GM21360 (cell line): ENCODE results near the gene NOXA1.

ENCODE experiments used
- ATAC-seq: cut with Tn5 transposase; IDR thresholded peaks from one replicate; pipeline ENCODE4 v1.9.1; 2021; ENCODE audit warnings: mild to moderate bottlenecking, moderate library complexity; ENCODE audit not compliant: unreplicated experiment

The NOXA1 gene

GRCh38 chr9:137452761-137453642 lies 29.8 kb downstream of the NOXA1 start:
- no peak for ATAC-seq

DNA sequence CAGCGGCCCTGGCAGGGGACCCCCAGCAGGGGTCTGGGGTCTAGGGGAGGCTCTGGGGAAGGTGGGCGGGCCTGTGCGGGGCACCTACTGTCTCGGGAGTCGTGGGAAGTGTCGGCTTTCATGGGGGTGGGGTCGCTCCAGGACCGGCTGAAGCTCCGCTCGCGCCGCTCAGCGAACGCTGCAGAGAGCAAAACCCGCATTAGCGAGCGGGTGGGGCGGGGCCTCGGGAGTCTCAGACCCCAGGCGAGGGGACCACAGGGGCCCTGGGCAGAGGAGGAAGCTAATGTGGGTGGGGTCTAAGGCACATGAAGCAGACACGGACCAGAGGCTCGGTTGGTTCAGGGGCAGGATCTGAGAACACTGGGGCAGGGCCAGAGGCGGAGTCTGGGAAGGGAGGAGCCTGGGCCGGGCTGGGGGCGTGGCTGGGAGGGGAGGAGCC lies 30.5 kb downstream of the NOXA1 start:
- ATAC-seq, result no peak

- no peak for ATAC-seq
Observed at GRCh38 chr9:137454145-137454596, 31.0 kb downstream of the NOXA1 start.

GRCh38 chr9:137454597-137455358 lies 31.6 kb downstream of the NOXA1 start:
- ATAC-seq, result no peak

DNA sequence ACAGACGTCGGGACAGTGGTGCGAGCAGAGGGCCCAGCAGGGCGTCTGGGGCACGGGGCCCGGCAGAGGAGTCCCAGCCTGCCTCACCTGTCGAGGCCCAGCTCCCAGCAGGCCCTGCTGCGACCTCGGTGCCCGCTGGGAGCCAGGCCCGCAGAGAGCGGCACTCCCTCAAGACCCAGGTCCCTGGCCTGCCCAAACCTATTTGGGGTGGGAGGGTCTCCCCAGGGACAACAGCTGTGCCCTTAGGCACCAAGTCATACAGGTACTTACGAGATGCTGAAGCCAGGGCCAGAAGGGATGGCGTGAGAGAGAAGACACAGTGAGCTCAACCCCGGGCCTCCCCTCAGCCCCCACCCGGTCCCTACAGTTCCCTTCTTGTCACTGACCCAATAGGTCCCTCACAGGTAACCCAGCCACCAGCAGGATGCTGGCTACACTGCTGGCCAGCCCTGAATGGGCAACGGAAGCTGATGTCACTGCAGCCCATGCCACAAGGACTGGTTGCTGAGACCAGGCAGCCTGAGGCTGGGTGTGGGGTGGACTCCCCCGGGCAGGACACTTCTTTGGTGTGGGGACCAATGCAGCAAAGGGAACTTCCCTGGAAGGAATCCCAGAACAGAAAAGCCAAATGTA lies 32.3 kb downstream of the NOXA1 start:
- no peak for ATAC-seq

- no peak for ATAC-seq
Observed at GRCh38 chr9:137456061-137456863, 33.1 kb downstream of the NOXA1 start.

GRCh38 chr9:137456864-137457405 lies 33.7 kb downstream of the NOXA1 start:
- ATAC-seq, result no peak

DNA sequence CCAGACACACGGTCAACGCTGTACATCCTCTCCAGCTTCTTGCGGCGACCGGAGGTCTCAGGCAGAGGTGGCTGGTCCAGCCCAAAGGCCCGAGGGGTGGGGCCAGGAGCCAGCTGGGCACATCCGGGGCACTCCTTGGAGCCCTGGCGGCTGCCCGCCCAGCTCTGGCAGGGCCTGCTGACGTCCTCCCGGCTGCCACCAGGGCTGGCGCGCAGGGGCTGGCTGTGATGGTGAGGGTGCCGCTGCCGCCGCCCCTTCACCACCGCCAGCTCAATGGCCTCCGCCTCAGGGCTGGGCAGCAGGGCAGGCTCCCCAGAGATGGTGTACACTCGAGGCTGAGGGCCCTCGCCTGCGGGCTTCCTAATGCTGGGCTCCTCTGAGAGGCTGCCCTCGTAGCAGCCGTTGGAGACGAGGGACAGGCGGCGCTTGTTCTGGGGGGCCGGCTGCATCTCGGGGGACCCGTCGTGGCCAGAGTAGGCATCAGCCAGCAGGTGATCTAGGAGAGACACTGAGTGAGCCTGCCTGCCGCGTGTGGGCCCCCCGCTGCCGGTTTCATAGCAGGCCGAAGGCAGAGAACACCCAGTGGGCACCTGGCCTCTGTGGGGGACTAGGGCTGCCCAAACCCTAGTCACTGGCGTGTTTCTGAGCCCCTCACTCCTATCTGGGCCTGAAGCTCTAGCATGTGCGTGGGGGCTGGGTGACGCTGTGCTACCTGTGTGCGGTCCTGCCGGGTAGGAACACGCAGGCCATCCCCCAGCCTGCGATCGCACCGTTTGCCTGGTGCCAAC lies 34.4 kb downstream of the NOXA1 start:
- ATAC-seq, result no peak

GRCh38 chr9:137458194-137459151 lies 35.3 kb downstream of the NOXA1 start:
- ATAC-seq, result peak; percentile 1

DNA sequence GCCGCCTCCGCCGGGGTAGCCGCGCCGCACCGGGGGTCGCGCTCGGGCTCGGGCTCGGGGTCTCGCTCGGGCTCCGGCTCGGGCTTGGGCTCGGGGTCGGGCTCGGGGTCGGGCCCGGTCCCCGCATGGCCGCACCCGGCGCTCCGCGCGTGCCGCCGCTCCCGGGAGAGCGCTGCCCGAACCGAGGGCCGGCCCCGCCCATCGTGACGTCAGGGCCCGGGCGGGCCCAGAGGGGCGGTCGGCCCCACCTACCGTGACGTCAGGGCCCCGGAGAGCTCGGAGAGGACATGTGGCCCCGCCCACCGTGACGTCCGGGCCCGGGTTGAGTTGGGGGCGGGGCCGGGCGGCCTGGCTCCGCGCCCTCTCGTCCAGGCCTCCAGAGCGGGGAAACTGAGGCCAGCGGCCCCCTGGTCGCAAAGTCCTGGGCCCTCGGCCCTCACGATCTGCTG lies 36.0 kb downstream of the NOXA1 start, which contains the start of gene NSMF:
Gene NSMF (minus strand): TSS at position 183 of the 449 bp plus-strand sequence. CDS start 232 bp downstream, outside the sequence.
- ATAC-seq, result peak; percentile 70

GRCh38 chr9:137459601-137460362 lies 36.6 kb downstream of the NOXA1 start:
- ATAC-seq, result no peak

- ATAC-seq, result no peak
Observed at GRCh38 chr9:137460363-137461315, 37.4 kb downstream of the NOXA1 start.

- no peak for ATAC-seq
Observed at GRCh38 chr9:137461316-137461662, 38.1 kb downstream of the NOXA1 start.

DNA sequence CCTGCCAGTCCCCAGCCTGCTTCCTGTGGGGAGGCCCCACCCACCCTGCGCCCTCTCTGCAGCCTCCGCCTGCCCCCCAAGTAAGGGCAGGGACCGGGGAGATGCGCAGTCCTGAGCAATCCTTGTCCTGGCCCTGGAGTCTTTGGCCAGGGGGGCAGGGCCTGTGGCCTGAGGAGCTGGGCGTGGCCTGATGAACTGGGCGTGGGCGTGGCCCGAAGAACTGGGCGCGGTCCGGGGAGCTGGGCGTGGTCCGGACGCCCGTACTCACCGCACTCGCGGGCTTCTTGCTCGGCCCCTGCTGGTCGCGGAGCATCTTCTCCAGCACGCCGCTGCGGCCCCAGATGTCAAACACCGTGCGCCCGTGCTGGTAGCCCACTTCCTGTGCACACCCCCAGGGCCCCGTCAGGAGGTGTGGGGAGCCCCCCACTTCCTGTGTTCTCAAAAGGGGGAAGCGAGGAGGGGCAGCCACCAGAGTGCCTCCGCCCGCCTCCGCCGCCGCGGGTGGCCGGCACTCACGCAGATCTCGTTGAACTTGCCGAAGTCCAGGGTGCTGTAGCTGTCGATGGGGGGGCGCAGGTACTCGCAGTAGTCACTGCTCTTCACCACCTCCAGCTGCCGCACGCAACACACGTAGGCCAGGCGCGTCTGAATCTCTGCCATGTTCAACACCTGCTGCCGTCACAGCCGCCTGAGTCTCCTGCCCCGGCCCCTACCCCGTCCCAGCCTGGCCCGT lies 38.6 kb downstream of the NOXA1 start:
- ATAC-seq, result peak; percentile 28

GRCh38 chr9:137462396-137462985 lies 39.3 kb downstream of the NOXA1 start:
- ATAC-seq, result no peak
